HepG2 (cell line): ENCODE measurements around the gene PACS2. TPM values are rescaled to one million over a fixed set of nuclear protein-coding genes. Genes with fewer than 3 reads are reported as not detected.

Experiments
- ATAC-seq: fragments of 200-7000 bp; cut with Tn5 transposase; 3 replicates; pipeline ENCODE4 v1.9.1; 2020; ENCODE audit warnings: mild to moderate bottlenecking, moderate library complexity
- BruUV-seq: library from RNA; stranded (reverse); fragments of 400-500 nt; replicated peaks from 2 replicates; lab custom pipeline; 2021; lab: Mats Ljungman, UMichigan
- CTCF ChIA-PET: fragments of 300-600 bp; formaldehyde crosslinking; extraction: SDS; loops from one replicate; lab custom pipeline; 2021; ENCODE audit warnings: low total read pairs, inconsistent platforms, low intra/inter-chr PET ratio; lab: Yijun Ruan, JAX
- POLR2A ChIA-PET: fragments of 350-600 bp; sonication (Branson Sonifier 250); formaldehyde crosslinking; loops from one replicate; lab custom pipeline; 2020; ENCODE audit warnings: antibody characterized with exemption, inconsistent platforms; lab: Yijun Ruan, JAX
- DNase-seq: peaks from one replicate; pipeline ENCODE4 v3.0.0-alpha.2; 2015; ENCODE audit warnings: low spot score
- FAIRE-seq: peaks from 3 replicates; lab custom pipeline; 2011; peaks lifted over from hg19 to GRCh38; lab: Jason Lieb, UNC
- H2AFZ ChIP-seq: one replicate; pipeline ENCODE4 v1.6.1; 2011; ENCODE audit warnings: low read length, inconsistent platforms
- H3K27ac ChIP-seq: fragments of 300-600 bp; 3 replicates; pipeline ENCODE4 v1.8.0; 2011; ENCODE audit warnings: mixed run types, mild to moderate bottlenecking, mixed read lengths, low read length, inconsistent platforms; ENCODE audit not compliant: insufficient read depth; ENCODE audit errors: extremely low read length
- H3K27me3 ChIP-seq, 2 experiments: fragments of 200-600 bp in 1 of 2; 2 replicates in 1 of 2; 3 replicates in 1 of 2; pipeline versions ENCODE4 v1.6.0 to v1.8.0; 2011; ENCODE audit warnings: low read length in 2 of 2, mild to moderate bottlenecking in 2 of 2, moderate library complexity in 2 of 2, inconsistent platforms in 1 of 2; ENCODE audit not compliant: insufficient read depth in 2 of 2, control insufficient read depth in 1 of 2
- H3K36me3 ChIP-seq, 2 experiments: fragments of 200-600 bp in 1 of 2; replicated peaks in 1 of 2; 2 replicates in 1 of 2; 3 replicates in 1 of 2; pipeline versions ENCODE4 v1.5.1 to v1.8.0; 2011; ENCODE audit warnings: low read length in 2 of 2, inconsistent platforms in 1 of 2; ENCODE audit not compliant: insufficient read depth in 2 of 2, control insufficient read depth in 1 of 2
- H3K4me1 ChIP-seq: 2 replicates; pipeline ENCODE4 v1.5.1; 2012; ENCODE audit warnings: low read length, inconsistent platforms; ENCODE audit not compliant: insufficient read depth
- H3K4me2 ChIP-seq: 2 replicates; pipeline ENCODE4 v1.6.0; 2011; ENCODE audit warnings: low read depth, low read length, inconsistent platforms
- H3K4me3 ChIP-seq, 3 experiments: fragments of 200-600 bp in 1 of 3; sonication (generic), shearing (Covaris generic) in 1 of 3; replicated peaks in 1 of 3; 2 replicates each; pipeline ENCODE4 v1.5.1; 2011 to 2016; ENCODE audit warnings: low read length in 3 of 3, inconsistent platforms in 2 of 3, low read depth in 2 of 3, mild to moderate bottlenecking in 2 of 3, control low read depth in 1 of 3, mixed read lengths in 1 of 3; ENCODE audit not compliant: insufficient read depth in 1 of 3
- H3K79me2 ChIP-seq: one replicate; pipeline ENCODE4 v1.6.1; 2011; ENCODE audit warnings: low read length, inconsistent platforms; ENCODE audit not compliant: insufficient read depth
- H3K9ac ChIP-seq: 2 replicates; pipeline ENCODE4 v1.6.0; 2011; ENCODE audit warnings: mild to moderate bottlenecking, low read depth, low read length, inconsistent platforms; ENCODE audit not compliant: insufficient read depth
- H3K9me3 ChIP-seq: 2 replicates; pipeline ENCODE4 v1.5.1; 2012; ENCODE audit warnings: mild to moderate bottlenecking, low read length
- H4K20me1 ChIP-seq: 2 replicates; pipeline ENCODE4 v1.6.0; 2011; ENCODE audit warnings: inconsistent platforms, mild to moderate bottlenecking, low read length, moderate library complexity; ENCODE audit not compliant: insufficient read depth
- ARNT ChIP-seq: fragments of 450-650 bp; IDR thresholded peaks from 2 replicates; pipeline ENCODE4 v1.6.1; 2017
- ATAD3A ChIP-seq: sonication (generic); formaldehyde crosslinking; IDR thresholded peaks from 2 replicates; pipeline ENCODE4 v1.4.0; 2020; ENCODE audit warnings: missing genetic modification reagents
- GFI1 ChIP-seq: sonication (generic); formaldehyde crosslinking; IDR thresholded peaks from 2 replicates; pipeline ENCODE4 v1.5.0; 2020; ENCODE audit warnings: missing genetic modification reagents, mild to moderate bottlenecking, borderline replicate concordance
- KLF11 ChIP-seq: IDR thresholded peaks from 2 replicates; pipeline ENCODE4 v1.6.1; 2016; ENCODE audit warnings: missing compliant biosample characterization
- SAP130 ChIP-seq: IDR thresholded peaks from 2 replicates; pipeline ENCODE4 v1.6.1; 2016; ENCODE audit warnings: low read depth
- SP4 ChIP-seq: sonication (generic); formaldehyde crosslinking; IDR thresholded peaks from 2 replicates; pipeline ENCODE4 v1.8.1; 2023; ENCODE audit warnings: mild to moderate bottlenecking, missing genetic modification reagents
- ZBTB20 ChIP-seq: sonication (generic); formaldehyde crosslinking; IDR thresholded peaks from 2 replicates; pipeline ENCODE4 v1.8.1; 2023; ENCODE audit warnings: missing genetic modification reagents, low read depth, mild to moderate bottlenecking, borderline replicate concordance
- ZNF234 ChIP-seq: sonication (generic); formaldehyde crosslinking; conservative IDR thresholded peaks from 2 replicates; pipeline ENCODE4 v1.5.1; 2020; ENCODE audit warnings: mild to moderate bottlenecking, missing genetic modification reagents
- ZNF543 ChIP-seq: sonication (generic); formaldehyde crosslinking; IDR thresholded peaks from 2 replicates; pipeline ENCODE4 v1.4.0; 2020; ENCODE audit warnings: mild to moderate bottlenecking, missing genetic modification reagents
- ZNF83 ChIP-seq: sonication (generic); formaldehyde crosslinking; IDR thresholded peaks from 2 replicates; pipeline ENCODE4 v1.4.0; 2020; ENCODE audit warnings: missing genetic modification reagents, mild to moderate bottlenecking, borderline replicate concordance
- WGBS: methylation state at CpG from one replicate; pipeline ENCODE4 v1.1.6; 2017; ENCODE audit warnings: low lambda C conversion rate; 5-methylcytosine and 5-hydroxymethylcytosine counted together
- in situ Hi-C: cut with HindIII; loops from 2 replicates; pipeline ENCODE4 v1.10.0; 2017; ENCODE audit warnings: low pct_unique_long_range_greater_than_20kb; ENCODE audit not compliant: extremely low pct_ligation_motif_present
- intact Hi-C: fragments of 100-400 bp; cut with micrococcal nuclease; formaldehyde crosslinking; loops from one replicate; pipeline ENCODE4 v1.10.0; 2022; ENCODE audit not compliant: unreplicated experiment
- polyA plus RNA-seq, 8 experiments: library from polyadenylated mRNA; depleted of rRNA in 3 of 8; stranded (reverse) in 7 of 8; unstranded in 1 of 8; fragments of >200 nt; fragmentation: Illumina TruSeq in 4 of 8; extraction: Trizol in 4 of 8; gene quantifications; 2 replicates each; pipeline versions ENCODE4 v1.2.1 to v1.2.3, GENCODE V29; 2011 to 2016; ENCODE audit warnings: low read depth in 4 of 8, missing spikeins in 1 of 8, mixed read lengths in 1 of 8; ENCODE audit not compliant: insufficient read depth in 1 of 8
- total RNA-seq, 5 experiments: library from RNA; depleted of rRNA; stranded (reverse); fragments of >200 nt; fragmentation: Illumina TruSeq; extraction: Trizol; gene quantifications; 2 replicates each; pipeline ENCODE4 v1.2.3, GENCODE V29; 2016; ENCODE audit warnings: low read depth in 1 of 5
- TF ChIP-seq, protein P1 (sequence below): sonication (generic); formaldehyde crosslinking; IDR thresholded peaks from 2 replicates; pipeline ENCODE4 v1.4.0; 2020; ENCODE audit warnings: mild to moderate bottlenecking, missing genetic modification reagents
- TF ChIP-seq, protein P2 (sequence below): sonication (generic); formaldehyde crosslinking; IDR thresholded peaks from 2 replicates; pipeline ENCODE4 v1.9.0; 2022; ENCODE audit warnings: missing genetic modification reagents, mild to moderate bottlenecking, borderline replicate concordance
- TF ChIP-seq, protein P3 (sequence below): sonication (generic); formaldehyde crosslinking; IDR thresholded peaks from 2 replicates; pipeline ENCODE4 v1.4.0; 2020; ENCODE audit warnings: missing genetic modification reagents

PACS2 gene
- total and polyA plus RNA-seq, 2 of the 13 experiments (the other 11 are each of a cell fraction or from before 2014, with no cell fraction given): 23.6 to 27.6 TPM

DNA sequence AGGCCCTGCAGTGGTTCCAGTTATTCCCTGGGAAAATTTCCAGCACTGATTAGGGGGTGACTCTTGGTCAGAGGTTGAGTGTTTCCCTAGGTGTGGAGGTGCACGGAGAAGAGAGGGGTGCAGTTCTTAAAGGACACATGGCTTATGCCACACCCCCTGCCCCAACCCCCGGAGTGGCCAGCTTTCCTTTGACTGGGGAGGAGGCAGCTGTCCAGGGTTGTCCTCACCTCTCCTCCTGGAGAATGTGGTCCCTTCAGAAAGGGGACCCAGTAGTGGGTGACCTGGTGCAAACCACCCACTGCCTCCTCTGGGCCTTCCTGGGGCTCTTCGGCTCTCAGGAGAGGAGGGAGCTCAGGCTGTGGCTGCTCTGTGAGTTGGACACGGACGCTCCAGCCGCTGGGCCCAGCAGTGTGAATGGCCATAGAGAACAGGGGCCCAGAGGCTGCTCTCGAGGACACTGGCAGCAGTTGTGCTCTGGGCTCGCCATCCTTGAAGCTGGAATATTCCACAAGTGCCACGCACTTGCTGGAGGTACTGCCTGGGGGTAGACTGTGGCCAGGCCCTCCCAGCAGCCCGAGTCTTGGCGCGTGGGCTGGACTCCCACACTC lies 13.6 kb downstream of the PACS2 start:
- no peak overlapping the region for H3K4me2 ChIP-seq
- H3K27ac ChIP-seq: no peak overlapping the region
- intact Hi-C loops (no loop called here), in situ Hi-C loops (no loop called here)
- ChIA-PET POLR2A (no interaction called here), CTCF (no interaction called here)
- no peak overlapping the region for H2AFZ ChIP-seq
- no peak for DNase-seq
- 93% methylated on average over 7 of the region's 12 CpGs for WGBS
- no peak for ATAC-seq
- no peak overlapping the region for H3K4me3 ChIP-seq
- H3K9me3 ChIP-seq: no peaks in the 10 kb centered on the region
- TF ChIP-seq SP4 (CRISPR knock-in tag) (no peak), GFI1 (no peak), ZNF543 (CRISPR knock-in tag) (no peak), ZBTB20 (CRISPR knock-in tag) (no peak), KLF11 (CRISPR knock-in tag) (no peak), SAP130 (CRISPR knock-in tag) (no peak), ARNT (no peak), ATAD3A (CRISPR knock-in tag) (no peak), ZNF234 (no peak), ZNF83 (CRISPR knock-in tag) (no peak)
- TF ChIP-seq, protein P1, sequence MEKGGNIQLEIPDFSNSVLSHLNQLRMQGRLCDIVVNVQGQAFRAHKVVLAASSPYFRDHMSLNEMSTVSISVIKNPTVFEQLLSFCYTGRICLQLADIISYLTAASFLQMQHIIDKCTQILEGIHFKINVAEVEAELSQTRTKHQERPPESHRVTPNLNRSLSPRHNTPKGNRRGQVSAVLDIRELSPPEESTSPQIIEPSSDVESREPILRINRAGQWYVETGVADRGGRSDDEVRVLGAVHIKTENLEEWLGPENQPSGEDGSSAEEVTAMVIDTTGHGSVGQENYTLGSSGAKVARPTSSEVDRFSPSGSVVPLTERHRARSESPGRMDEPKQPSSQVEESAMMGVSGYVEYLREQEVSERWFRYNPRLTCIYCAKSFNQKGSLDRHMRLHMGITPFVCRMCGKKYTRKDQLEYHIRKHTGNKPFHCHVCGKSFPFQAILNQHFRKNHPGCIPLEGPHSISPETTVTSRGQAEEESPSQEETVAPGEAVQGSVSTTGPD (CRISPR knock-in tag): no peak
- TF ChIP-seq, protein P2, sequence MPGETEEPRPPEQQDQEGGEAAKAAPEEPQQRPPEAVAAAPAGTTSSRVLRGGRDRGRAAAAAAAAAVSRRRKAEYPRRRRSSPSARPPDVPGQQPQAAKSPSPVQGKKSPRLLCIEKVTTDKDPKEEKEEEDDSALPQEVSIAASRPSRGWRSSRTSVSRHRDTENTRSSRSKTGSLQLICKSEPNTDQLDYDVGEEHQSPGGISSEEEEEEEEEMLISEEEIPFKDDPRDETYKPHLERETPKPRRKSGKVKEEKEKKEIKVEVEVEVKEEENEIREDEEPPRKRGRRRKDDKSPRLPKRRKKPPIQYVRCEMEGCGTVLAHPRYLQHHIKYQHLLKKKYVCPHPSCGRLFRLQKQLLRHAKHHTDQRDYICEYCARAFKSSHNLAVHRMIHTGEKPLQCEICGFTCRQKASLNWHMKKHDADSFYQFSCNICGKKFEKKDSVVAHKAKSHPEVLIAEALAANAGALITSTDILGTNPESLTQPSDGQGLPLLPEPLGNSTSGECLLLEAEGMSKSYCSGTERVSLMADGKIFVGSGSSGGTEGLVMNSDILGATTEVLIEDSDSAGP (CRISPR knock-in tag): no peak
- TF ChIP-seq, protein P3, sequence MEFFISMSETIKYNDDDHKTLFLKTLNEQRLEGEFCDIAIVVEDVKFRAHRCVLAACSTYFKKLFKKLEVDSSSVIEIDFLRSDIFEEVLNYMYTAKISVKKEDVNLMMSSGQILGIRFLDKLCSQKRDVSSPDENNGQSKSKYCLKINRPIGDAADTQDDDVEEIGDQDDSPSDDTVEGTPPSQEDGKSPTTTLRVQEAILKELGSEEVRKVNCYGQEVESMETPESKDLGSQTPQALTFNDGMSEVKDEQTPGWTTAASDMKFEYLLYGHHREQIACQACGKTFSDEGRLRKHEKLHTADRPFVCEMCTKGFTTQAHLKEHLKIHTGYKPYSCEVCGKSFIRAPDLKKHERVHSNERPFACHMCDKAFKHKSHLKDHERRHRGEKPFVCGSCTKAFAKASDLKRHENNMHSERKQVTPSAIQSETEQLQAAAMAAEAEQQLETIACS (CRISPR knock-in tag): no peak
- no peak for FAIRE-seq
- peaks cover 10% of the 10 kb centered on the region; the same call in 1 of the 2 replicates for H4K20me1 ChIP-seq
- peaks cover 19% of the 10 kb centered on the region for H3K79me2 ChIP-seq
- H3K4me1 ChIP-seq: peaks cover 24% of the 10 kb centered on the region
- H3K9ac ChIP-seq: no peak overlapping the region
- H3K27me3 ChIP-seq: no peaks in the 10 kb centered on the region
- no peaks in the 10 kb centered on the region; a peak in 1 of 5 replicates for H3K36me3 ChIP-seq
- BruUV-seq: no TSS peak
